ENCODE measurements around the gene HEXB.

DNA sequence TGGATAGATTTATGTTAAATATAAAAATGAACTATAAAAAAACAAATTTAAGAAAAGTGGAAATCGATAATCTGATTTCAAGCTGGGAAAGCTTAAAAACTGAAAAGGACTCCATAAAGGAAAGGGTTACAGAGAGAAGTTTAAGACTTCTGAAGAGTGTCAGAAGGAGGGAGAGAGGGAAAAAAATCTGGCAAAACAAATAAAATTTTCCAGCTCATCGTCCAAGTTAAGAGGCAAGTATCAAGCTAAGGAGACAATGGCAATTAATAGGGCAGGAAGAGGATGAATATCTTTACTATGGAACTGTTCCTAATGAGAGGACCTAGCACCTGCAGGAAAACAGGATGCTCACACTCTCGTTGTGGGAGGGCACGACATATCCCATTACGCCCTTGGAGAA lies 20.5 kb upstream of the HEXB start:
- no peak for TF ChIP-seq EZH2 (IDR thresholded peaks at IDR 0.05; ENCODE audit: borderline replicate concordance, low read depth, low read length, poor library complexity, severe bottlenecking)
- TF ChIP-seq, protein P1, sequence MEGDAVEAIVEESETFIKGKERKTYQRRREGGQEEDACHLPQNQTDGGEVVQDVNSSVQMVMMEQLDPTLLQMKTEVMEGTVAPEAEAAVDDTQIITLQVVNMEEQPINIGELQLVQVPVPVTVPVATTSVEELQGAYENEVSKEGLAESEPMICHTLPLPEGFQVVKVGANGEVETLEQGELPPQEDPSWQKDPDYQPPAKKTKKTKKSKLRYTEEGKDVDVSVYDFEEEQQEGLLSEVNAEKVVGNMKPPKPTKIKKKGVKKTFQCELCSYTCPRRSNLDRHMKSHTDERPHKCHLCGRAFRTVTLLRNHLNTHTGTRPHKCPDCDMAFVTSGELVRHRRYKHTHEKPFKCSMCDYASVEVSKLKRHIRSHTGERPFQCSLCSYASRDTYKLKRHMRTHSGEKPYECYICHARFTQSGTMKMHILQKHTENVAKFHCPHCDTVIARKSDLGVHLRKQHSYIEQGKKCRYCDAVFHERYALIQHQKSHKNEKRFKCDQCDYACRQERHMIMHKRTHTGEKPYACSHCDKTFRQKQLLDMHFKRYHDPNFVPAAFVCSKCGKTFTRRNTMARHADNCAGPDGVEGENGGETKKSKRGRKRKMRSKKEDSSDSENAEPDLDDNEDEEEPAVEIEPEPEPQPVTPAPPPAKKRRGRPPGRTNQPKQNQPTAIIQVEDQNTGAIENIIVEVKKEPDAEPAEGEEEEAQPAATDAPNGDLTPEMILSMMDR (conservative IDR thresholded peaks at IDR 0.05; ENCODE audit: low read depth, low read length): no peak
